DMS114 treated with DMSO at 0.1 percent for 48 hours (cell line): ENCODE measurements around the gene TAGLN3.

Experiments used
- DNase-seq: peaks from one replicate; lab custom pipeline; 2025; ENCODE audit not compliant: unreplicated experiment; lab: John Stamatoyannopoulos, UW

TAGLN3 gene

GRCh38 chr3:111976254-111976653 is 22.5 kb upstream of the TAGLN3 start:
- DNase-seq: no peak

- peak; percentile 89 for DNase-seq
Observed at GRCh38 chr3:111978583-111979433, 19.9 kb upstream of the TAGLN3 start, which contains the start of gene ABHD10. TSS of gene ABHD10 (plus strand) at chr3:111979026. CDS start at chr3:111979062, 36 bp downstream.

DNA sequence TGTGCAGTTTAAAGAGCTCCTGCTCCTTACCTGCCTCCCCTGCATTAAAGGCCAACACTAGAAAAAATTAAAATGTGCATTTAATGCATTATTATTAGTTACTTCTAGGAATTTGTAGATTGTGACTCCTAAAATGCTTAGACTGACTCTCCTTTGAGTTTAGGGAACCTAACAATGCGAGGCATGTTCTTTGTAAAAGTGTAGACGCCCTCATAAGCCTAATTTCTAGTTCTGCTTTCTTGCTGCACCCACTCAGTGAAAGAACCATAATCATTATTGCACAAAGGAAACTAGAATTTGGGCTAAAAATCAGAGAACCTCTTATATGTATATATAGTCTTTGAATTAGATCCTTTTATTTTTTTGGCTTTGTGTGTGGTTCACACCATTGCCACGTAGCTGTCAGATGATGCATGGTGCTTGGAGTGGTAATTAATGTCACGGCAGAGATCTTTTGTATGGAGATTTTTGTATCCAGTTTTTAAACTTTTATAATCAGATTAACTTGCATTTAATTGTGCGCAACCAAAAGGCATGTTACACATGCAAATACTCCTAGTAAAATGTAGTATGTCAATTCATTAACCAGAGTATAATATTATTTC is 19.2 kb upstream of the TAGLN3 start:
- DNase-seq: no peak

- no peak for DNase-seq
Observed at GRCh38 chr3:111980716-111981456, 17.8 kb upstream of the TAGLN3 start.

- DNase-seq: no peak
Observed at GRCh38 chr3:111981457-111981763, 17.3 kb upstream of the TAGLN3 start.

DNA sequence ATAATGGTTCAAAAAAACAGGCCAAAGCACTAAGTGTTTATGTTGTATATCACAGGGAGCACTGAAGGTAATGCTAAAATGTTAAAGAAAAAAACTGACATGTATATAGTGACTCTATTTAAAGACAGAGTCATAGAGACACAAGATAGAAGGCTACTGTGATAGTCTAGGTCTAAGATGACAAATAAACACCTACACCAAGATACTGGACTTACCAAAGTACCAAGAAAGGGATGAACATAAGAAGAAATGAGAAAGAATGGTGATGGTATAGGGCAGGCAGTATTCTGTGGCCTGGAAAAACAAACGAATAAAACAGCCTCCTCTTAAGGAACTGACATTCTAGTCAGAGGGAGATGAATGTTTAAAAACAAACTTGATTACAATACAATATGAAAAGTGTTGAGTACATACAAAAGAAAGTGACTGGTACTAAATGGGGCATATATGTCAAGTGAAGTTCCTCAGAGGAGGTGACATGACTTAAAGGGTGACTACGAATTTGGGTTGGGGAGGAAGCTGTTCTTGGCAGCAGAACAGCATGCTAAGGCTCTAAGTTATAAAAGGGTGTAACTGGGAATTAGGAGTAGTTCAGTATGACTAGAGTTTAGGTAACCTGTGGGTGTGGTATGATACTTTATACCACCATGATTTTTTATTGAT is 14.0 kb upstream of the TAGLN3 start:
- DNase-seq: no peak

GRCh38 chr3:111986800-111987199 is 11.9 kb upstream of the TAGLN3 start:
- no peak for DNase-seq

- DNase-seq: peak; percentile 67
Observed at GRCh38 chr3:111989061-111989678, 9.6 kb upstream of the TAGLN3 start.

DNA sequence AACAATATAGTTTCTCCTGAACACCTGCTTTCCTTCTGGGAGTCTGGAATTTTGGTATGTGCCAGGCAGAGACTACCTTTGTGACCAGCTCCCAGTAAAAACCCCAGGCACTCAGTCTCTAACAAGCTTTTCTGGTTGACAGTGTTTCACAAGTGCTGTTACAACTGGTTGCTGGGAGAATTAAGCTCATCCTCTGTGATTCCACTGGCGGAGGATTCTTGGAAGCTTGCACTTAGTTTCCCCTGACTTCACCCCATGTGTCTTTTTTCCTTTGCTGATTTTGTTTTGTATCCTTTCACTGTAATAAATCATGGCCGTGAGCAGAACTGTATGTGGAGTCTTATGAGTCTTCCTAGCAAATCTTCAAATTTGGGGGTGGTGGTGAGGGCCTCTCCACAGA is 5.7 kb upstream of the TAGLN3 start:
- DNase-seq: no peak

DNA sequence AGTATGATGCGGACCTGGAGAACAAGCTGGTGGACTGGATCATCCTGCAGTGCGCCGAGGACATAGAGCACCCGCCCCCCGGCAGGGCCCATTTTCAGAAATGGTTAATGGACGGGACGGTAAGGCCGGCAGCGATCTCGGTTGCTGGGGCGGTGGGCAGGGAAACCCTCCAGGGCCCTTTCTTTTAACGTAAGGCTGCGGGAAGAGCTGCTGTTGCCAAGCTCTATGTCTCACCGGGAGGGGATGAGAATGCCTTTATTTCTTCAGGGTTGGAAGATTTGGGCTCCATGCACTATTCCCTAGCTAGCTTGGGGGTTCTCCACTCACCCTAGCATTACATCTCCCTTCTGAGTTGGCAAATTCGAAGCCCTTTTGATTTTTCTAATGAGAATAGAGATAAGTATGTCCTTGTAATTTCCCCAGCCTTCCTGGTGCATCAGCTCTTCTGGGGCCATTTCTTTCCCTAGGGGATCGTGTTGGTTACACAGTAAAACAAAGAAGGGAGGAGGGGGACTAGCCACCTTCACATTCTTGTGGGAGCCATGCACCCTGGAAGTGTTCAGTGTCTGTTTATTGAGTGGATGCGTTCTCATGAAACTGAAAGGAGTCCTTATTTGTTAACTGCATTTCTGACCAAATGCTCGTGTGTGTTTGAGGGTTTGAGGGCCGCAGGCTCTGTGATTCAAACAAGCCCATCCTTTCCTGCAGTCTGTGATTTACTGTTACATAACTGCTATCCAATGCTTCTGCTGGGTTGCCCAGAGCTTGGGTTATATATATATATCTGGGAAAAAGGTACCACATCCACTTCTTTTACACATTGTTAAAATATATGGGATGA is 982 bp downstream of the TAGLN3 start:
- DNase-seq: no peak

- no peak for DNase-seq
Observed at GRCh38 chr3:112000367-112000771, 1.6 kb downstream of the TAGLN3 start.

GRCh38 chr3:112000966-112001365 is 2.2 kb downstream of the TAGLN3 start:
- no peak for DNase-seq

DNA sequence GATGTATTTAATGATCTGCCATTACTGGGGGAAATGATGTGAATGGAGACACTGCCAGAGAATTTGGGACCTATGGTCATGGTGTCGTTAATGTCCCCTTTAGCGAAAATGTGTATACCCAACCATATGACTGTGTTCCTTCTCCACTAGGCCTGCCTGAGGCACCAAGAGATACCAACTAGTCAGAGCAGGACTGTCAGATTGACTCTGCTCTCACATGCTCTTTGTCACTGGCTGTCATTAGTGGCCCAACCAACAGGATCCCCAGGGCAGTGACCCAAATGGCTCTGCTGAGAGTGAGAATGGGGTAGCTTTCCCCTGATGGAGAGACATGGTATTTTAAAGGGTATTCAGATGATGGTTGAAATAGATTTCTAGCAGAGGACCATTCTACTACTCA is 2.8 kb downstream of the TAGLN3 start:
- no peak for DNase-seq

GRCh38 chr3:112002096-112002971 is 3.6 kb downstream of the TAGLN3 start:
- no peak for DNase-seq

- no peak for DNase-seq
Observed at GRCh38 chr3:112003321-112004080, 4.8 kb downstream of the TAGLN3 start.

DNA sequence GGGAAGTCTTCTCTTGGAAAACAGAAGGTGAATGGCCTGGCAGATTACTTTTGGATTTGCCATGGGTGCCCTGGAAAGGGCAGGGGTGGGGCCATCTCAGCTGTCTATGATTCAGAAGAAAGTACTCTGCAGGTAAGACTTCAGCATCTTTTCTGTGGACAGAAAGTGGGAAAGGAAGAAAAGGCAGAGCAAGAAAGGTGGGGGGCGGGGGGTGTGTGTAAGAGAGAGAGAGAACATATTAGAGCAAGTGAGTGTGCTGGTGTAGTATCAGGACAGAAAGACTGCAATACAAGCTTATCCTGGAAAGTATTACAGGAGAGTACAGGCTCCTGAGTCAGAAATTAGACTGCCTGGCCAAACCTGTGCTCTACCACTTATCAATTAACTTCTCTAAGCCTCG is 5.5 kb downstream of the TAGLN3 start:
- DNase-seq: no peak

DNA sequence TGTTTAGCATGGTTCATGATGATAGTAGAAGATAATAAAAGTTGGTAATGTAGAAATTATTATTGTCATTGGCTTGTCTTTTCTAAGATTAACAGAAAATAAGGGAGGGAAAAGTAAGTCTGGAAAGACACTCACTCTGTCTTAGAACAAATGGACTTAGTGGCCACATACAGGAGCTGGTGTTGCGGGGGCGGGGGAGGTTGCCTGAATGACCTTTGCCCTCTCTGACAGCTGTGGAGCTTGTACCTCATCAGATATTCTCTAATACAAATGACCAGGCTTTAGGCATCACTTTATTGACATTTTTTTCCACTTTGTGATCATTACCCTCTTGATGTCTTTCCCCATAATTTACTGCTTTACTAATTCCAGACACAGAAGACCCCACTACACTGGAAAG is 5.9 kb downstream of the TAGLN3 start:
- DNase-seq: no peak

DNA sequence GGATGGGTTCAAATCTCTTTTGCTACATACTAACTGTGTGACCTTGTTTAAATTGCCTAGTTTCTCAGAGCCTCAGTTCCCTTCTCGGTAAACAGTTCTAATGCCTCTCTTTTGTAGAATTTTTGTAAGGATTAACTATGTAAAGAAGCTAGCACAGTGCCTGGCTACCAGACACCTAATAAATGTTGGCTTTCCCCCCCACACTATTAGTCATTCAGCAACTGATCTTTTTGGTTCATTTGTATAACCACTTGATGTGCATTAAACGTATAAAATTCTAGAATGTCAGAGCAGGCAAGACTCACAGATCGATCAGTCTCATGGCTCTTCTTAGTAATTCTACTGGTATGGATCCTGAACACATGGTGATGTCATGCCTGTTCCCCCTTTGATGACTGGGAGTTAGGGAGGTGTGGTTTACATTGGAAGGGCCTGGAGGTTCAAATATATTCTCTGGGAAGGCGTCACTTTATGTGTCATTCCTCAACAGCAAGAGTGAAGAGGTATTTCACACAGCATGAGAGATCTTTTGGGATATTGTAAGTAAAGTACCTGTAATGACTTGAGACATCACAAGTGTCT is 6.5 kb downstream of the TAGLN3 start:
- DNase-seq: no peak
